Measurements from ENCODE around the gene INPP5B. TPM values are rescaled to one million over a fixed set of nuclear protein-coding genes. Genes with fewer than 3 reads are reported as not detected.
"Not testable (repeated sequence)": the region's sequence is repeated elsewhere in the genome, so short reads cannot be mapped to it uniquely, and the experiment has no call there.

The INPP5B gene
- total and polyA plus RNA-seq, 12 donors: 4.1 to 17.3 (median 12.5) TPM

- Histone ChIP-seq H3K36me3 (peaks cover 0 to 54% (median 8%) of the 10 kb centered on the region in 9 donors), H3K27ac (no peak overlapping the region)
- ATAC-seq: no peak
Measured at GRCh38 chr1:37919277-37919676, 27.6 kb downstream of the INPP5B start.

GRCh38 chr1:37915476-37916093 lies 31.3 kb downstream of the INPP5B start:
- no peaks in the 10 kb centered on the region for H3K27me3 ChIP-seq
- intact Hi-C loops (cut with DNase I): no loop called here
- H3K36me3 ChIP-seq: peaks cover 0 to 41% (median 0%) of the 10 kb centered on the region in 9 donors
- WGBS, 2 donors: 62 to 70% methylated on average over 2 of the region's 2 CpGs
- peaks cover 0 to 55% (median 28%) of the 10 kb centered on the region in 9 donors for H3K4me1 ChIP-seq
- ATAC-seq (peak in 2 of 8 donors; percentile 33 to 34), DNase-seq (no peak)
- H3K9me3 ChIP-seq: peaks cover 0 to 14% (median 0%) of the 10 kb centered on the region in 11 donors
- H3K27ac ChIP-seq: peak overlapping the region in 7 of 10 donors; percentile 8 to 66 (median 37)
- no peak overlapping the region for H3K4me3 ChIP-seq
- TF ChIP-seq, protein P1, sequence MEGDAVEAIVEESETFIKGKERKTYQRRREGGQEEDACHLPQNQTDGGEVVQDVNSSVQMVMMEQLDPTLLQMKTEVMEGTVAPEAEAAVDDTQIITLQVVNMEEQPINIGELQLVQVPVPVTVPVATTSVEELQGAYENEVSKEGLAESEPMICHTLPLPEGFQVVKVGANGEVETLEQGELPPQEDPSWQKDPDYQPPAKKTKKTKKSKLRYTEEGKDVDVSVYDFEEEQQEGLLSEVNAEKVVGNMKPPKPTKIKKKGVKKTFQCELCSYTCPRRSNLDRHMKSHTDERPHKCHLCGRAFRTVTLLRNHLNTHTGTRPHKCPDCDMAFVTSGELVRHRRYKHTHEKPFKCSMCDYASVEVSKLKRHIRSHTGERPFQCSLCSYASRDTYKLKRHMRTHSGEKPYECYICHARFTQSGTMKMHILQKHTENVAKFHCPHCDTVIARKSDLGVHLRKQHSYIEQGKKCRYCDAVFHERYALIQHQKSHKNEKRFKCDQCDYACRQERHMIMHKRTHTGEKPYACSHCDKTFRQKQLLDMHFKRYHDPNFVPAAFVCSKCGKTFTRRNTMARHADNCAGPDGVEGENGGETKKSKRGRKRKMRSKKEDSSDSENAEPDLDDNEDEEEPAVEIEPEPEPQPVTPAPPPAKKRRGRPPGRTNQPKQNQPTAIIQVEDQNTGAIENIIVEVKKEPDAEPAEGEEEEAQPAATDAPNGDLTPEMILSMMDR (IDR thresholded peaks at IDR 0.05): no peak

More at GRCh38 chr1:37919277-37919676, 27.6 kb downstream of the INPP5B start:
- Histone ChIP-seq H3K27me3 (no peaks in the 10 kb centered on the region), H3K4me3 (no peak overlapping the region), H3K4me1 (peaks cover 0 to 59% (median 23%) of the 10 kb centered on the region in 9 donors), H3K9me3 (no peaks in the 10 kb centered on the region)
- 71 to 76% methylated on average over 1 of the region's 1 CpG for WGBS, 2 donors
- no peak for DNase-seq
- TF ChIP-seq, protein P1 (IDR thresholded peaks at IDR 0.05): peak in 4 of 9 donors; percentile 8 to 33 (median 18)
- intact Hi-C loops (cut with DNase I): no loop called here

- WGBS, 2 donors: 57 to 67% methylated on average over 4 of the region's 4 CpGs
- intact Hi-C loops (cut with DNase I): no loop called here
- H3K4me1 ChIP-seq: peaks cover 0 to 48% (median 24%) of the 10 kb centered on the region in 9 donors
- TF ChIP-seq, protein P1 (IDR thresholded peaks at IDR 0.05): no peak
- H3K4me3 ChIP-seq: no peak overlapping the region
- peak in 7 of 8 donors; percentile 34 to 75 (median 68) for ATAC-seq
- H3K36me3 ChIP-seq: peaks cover 0 to 36% (median 0%) of the 10 kb centered on the region in 9 donors
- H3K27me3 ChIP-seq: no peaks in the 10 kb centered on the region
- no peak for DNase-seq
- peaks cover 0 to 14% (median 0%) of the 10 kb centered on the region in 11 donors for H3K9me3 ChIP-seq
- H3K27ac ChIP-seq: peak overlapping the region in 9 of 10 donors; percentile 5 to 66 (median 30)
Measured at GRCh38 chr1:37914719-37915475, 32.0 kb downstream of the INPP5B start.

GRCh38 chr1:37911478-37911877 lies 35.4 kb downstream of the INPP5B start:
- ATAC-seq; DNase-seq; H3K4me3 ChIP-seq; H3K27ac ChIP-seq; intact Hi-C loops (cut with DNase I); H3K27me3 ChIP-seq: not testable (repeated sequence)
- Histone ChIP-seq H3K36me3 (peaks cover 0 to 37% (median 0%) of the 10 kb centered on the region in 9 donors), H3K9me3 (peaks cover 0 to 21% (median 0%) of the 10 kb centered on the region in 11 donors), H3K4me1 (peaks cover 0 to 29% (median 19%) of the 10 kb centered on the region in 9 donors)
- WGBS, 2 donors: 94 to 98% methylated on average over 3 of the region's 3 CpGs

DNA sequence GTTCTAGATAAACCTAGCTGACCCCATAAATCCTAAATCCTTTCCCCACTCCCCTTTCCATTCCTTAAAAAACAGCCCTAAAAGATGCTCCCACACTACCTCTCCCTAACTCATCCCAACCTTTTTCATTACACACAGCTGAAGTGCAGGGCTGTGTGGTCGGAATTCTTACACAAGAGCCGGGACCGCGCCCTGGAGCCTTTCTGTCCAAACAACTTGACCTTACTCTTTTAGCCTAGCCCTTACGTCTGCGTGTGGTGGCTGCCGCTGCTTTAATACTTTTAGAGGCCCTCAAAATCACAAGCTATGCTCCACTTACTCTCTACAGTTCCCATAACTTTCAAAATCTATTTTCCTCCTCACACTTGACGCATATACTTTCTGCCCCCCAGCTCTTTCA lies 36.0 kb downstream of the INPP5B start:
- H3K27me3 ChIP-seq; ATAC-seq; intact Hi-C loops (cut with DNase I); H3K27ac ChIP-seq; DNase-seq; H3K4me3 ChIP-seq: not testable (repeated sequence)
- Histone ChIP-seq H3K36me3 (peaks cover 0 to 33% (median 0%) of the 10 kb centered on the region in 9 donors), H3K9me3 (peaks cover 0 to 27% (median 0%) of the 10 kb centered on the region in 11 donors), H3K4me1 (peaks cover 0 to 23% (median 19%) of the 10 kb centered on the region in 9 donors)
- WGBS, 2 donors: 74 to 79% methylated on average over 8 of the region's 8 CpGs

- DNase-seq; intact Hi-C loops (cut with DNase I); H3K4me1 ChIP-seq; H3K4me3 ChIP-seq; H3K27me3 ChIP-seq; ATAC-seq; H3K27ac ChIP-seq: not testable (repeated sequence)
- WGBS, 2 donors: 97 to 98% methylated on average over 10 of the region's 10 CpGs
- H3K36me3 ChIP-seq: peaks cover 0 to 38% (median 0%) of the 10 kb centered on the region in 9 donors
- H3K9me3 ChIP-seq: peaks cover 0 to 35% (median 0%) of the 10 kb centered on the region in 11 donors
Measured at GRCh38 chr1:37908531-37908930, 38.3 kb downstream of the INPP5B start.

GRCh38 chr1:37907416-37908125 lies 39.3 kb downstream of the INPP5B start:
- DNase-seq; H3K27ac ChIP-seq; ATAC-seq; H3K4me1 ChIP-seq; intact Hi-C loops (cut with DNase I); H3K27me3 ChIP-seq; H3K4me3 ChIP-seq: not testable (repeated sequence)
- Histone ChIP-seq H3K9me3 (peaks cover 0 to 34% (median 0%) of the 10 kb centered on the region in 11 donors), H3K36me3 (peaks cover 0 to 36% (median 0%) of the 10 kb centered on the region in 9 donors)
- WGBS, 2 donors: 93 to 94% methylated on average over 6 of the region's 6 CpGs
